NCI-H748 treated with DMSO at 0.1 percent for 48 hours (cell line): ENCODE measurements around the gene TIMM13.

Experiments used
- DNase-seq: peaks from one replicate; lab custom pipeline; 2025; lab: John Stamatoyannopoulos, UW

TIMM13 gene

GRCh38 chr19:2454962-2455850 is 27.8 kb upstream of the TIMM13 start:
- no peak for DNase-seq

- no peak for DNase-seq
Observed at GRCh38 chr19:2454199-2454961, 27.0 kb upstream of the TIMM13 start.

DNA sequence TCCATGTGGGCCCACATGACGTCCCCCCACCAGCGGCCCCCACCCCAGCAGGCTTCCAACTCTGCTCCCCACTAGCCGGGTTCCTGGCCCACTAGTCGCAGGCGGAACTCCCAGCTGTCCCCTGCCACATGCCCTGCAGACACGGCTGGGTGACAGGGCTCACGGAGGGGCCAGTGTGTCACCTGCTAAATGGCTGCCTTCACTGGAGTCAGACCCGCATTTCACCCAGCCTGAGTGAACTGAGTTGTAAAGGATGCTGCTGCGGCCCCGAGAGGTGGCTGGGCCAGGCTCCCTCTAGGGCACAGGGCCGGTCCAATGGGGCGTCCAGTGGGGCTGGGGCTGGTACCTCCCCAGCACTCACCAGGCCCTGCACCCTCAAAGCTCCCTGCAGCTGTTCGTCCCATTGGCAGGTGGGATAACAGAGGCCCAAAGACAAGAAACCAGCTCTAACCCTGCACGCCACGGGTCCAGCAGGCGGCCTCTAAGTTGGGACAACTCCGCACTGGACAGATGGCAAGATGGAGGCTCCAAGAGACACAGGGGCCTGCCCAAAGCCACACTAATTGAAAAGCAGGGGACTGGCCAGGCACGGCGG is 26.1 kb upstream of the TIMM13 start:
- DNase-seq, result no peak

DNA sequence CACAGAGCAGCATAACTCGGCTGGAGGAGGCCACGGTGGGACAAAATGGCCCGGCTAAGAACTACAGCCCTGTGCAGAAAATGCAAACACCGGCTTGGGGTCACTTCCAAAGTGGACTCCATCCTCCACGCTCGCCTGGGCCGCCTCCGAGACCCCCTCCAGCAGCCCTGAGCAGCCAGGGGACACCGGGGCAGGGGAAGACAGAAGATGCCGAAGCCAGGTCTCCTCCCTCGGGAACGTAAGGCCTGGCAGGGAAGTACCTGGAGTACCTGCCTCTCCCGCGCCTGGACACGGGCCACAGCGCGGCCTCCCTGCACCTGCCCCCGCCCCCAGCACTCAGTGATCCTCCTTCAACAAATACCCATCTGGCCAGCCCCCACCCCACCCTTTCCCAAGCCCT is 24.4 kb upstream of the TIMM13 start:
- DNase-seq, result no peak

DNA sequence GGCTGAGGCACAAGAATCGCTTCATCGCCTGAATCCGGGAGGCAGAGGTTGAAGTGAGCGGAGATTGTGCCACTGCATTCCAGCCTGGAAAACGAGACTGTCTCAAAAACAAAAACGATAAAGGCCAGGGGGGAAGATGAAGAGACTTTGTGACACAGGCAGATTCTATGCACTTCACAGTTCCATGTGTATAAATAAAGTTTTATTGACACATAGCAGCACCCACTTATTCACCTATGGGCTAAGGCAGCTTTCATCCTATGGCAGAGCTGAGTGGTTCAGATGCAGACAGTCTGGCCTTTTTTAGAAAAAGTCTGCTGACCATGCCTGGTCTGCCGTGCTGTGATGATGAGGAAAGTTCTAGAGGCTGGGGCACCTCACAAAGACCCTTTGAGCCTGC is 23.8 kb upstream of the TIMM13 start:
- no peak for DNase-seq

- DNase-seq, result no peak
Observed at GRCh38 chr19:2449019-2449418, 21.6 kb upstream of the TIMM13 start.

DNA sequence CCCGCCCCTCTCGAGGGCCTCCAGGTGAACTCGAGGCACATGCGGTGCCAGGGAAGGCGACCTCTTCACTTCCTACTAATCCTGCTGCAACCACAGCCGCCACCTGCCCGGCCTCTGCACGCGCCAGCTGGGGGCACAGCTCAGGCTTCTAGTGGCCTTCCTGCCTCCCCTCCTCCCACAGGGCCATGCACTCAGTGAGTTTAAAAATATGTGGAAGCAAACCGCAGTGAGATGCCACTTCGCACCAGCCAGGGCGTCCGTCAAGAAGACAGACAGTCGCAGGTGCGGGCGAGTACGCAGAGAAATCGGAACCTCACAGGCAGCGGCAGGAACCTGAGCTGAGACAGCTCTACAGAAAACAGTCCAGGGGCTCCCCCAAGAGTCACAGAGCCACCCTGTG is 19.0 kb upstream of the TIMM13 start:
- DNase-seq, result no peak

GRCh38 chr19:2444251-2445002 is 17.0 kb upstream of the TIMM13 start:
- DNase-seq, result no peak

DNA sequence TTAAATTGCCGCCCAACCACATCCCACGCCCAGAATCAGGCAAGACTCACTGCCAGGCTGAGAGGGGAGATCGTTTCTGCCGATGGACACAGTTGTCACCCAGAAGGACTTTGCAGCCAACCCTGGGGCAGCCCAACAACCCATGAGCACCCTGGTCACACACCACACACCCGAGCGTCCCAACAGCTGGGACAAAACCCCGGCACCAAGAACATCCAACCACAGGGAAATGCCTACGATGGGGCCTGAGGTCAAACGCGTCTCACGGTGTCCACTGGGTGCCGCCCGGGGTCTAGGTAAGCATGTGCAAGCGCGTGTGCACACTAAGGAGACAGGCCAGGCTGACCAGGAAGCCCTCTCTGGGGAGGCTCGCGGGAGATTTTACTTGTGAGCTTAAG is 16.4 kb upstream of the TIMM13 start:
- DNase-seq, result no peak

DNA sequence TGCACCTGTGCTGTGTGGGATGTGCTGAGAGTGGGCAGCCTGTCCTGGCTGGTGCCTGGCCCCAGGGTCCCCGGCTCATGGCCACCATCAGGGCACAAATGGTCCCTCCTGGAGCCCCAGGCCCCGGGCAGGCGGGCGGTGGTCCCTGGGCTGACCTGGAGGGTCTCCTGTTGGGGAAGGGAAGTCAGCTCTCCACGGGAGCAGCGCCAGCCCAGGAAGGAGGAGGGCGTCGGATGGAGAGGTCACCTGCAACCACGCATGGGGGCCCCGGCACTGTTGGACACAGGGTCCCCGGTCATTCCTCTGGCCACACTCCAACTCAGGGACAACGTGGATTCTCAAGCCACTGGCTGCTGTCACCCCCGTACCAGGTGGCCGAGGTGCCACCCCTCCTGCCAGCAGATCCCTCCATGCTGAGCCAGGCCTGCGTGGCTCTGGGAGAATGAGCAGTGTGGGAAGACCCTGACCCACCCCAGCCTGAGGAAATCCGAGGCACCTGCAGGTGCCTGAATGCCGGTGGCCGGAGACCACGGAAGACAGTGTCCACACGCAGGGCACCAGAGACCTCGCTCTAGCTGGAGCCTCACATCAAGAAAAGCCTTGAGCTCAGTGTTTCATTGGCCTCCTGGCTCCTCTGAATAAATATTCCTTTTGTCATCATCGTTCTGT is 15.9 kb upstream of the TIMM13 start:
- no peak for DNase-seq

GRCh38 chr19:2441096-2441752 is 13.8 kb upstream of the TIMM13 start:
- DNase-seq, result no peak

GRCh38 chr19:2440515-2440914 is 13.1 kb upstream of the TIMM13 start:
- no peak for DNase-seq

- DNase-seq, result no peak
Observed at GRCh38 chr19:2438178-2438577, 10.8 kb upstream of the TIMM13 start.

GRCh38 chr19:2436926-2437325 is 9.5 kb upstream of the TIMM13 start:
- DNase-seq, result no peak

DNA sequence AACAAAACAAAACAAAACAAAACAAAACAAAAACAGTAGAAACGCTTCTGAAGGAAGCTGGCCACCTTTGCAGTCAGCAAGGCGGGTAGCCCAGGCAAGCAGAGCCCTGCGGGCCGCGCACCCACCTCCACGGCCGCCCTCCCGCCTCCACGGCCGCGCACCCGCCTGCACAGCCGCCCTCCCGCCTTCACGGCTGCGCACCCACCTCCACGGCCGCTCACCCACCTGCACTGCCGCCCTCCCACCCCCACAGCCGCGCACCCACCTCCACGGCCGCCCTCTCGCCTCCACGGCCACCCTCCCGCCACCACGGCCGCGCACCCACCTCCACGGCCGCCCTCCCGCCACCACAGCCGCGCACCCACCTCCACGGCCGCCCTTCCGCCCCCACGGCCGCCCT is 9.0 kb upstream of the TIMM13 start:
- DNase-seq, result no peak

- DNase-seq, result no peak
Observed at GRCh38 chr19:2434721-2435265, 7.4 kb upstream of the TIMM13 start.

GRCh38 chr19:2434267-2434666 is 6.9 kb upstream of the TIMM13 start:
- no peak for DNase-seq

DNA sequence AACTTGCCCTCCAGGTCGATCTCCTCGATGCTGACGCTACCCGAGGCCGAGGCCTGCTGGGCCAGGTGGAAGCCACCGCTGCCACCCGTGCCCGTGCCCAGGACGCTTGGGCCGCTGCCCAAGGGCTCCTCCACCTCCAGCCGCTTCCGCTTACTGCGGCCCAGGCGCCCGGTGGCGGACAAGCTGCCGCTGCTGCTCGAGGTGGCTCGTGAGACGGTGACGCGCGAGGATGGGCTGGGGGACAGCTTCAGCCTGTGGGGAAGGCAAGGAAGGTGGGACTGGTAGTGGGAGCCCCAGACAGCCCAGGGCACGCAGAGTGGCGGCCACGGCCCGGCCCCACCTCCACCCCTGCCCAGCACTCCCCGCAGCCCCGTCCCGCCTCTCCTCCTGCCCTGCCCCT is 6.5 kb upstream of the TIMM13 start:
- DNase-seq, result no peak

DNA sequence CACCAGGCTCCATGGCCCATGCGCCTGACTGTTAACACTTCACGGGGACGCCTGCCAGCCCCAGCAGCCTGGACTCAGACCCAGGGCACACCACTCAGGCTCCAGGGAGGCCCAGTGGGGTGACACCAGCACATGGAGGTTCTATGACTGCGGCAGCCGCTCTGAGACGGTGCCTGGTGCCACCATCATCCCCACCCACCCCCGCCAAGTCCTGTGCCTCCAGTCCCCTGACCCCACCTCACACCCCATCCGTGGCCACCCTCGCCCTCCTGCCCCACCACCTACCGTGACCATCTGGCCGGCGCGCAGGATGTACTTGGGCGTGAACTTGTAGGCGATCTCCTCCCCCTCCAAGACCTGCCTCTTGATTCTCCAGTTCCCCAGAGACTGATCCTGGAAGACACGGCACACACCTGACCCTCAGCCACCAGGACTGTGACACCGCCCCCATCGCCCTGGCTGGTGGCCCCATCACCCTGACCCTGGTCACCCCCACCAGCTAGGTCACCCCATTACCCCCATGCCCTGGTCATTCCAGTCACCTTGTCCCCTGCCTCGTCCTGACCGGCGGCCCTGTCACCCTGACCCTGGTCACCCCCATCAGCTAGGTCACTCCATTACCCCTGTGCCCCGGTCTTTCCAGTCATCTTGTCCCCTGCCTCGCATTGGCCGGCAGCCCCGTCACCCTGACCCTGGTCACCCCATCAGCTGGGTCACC is 4.9 kb upstream of the TIMM13 start:
- no peak for DNase-seq
